ENCODE results near the gene COBL.
A peak's percentile ranks its signal among the peaks of the same experiment; 100 is the strongest.

The COBL gene

DNA sequence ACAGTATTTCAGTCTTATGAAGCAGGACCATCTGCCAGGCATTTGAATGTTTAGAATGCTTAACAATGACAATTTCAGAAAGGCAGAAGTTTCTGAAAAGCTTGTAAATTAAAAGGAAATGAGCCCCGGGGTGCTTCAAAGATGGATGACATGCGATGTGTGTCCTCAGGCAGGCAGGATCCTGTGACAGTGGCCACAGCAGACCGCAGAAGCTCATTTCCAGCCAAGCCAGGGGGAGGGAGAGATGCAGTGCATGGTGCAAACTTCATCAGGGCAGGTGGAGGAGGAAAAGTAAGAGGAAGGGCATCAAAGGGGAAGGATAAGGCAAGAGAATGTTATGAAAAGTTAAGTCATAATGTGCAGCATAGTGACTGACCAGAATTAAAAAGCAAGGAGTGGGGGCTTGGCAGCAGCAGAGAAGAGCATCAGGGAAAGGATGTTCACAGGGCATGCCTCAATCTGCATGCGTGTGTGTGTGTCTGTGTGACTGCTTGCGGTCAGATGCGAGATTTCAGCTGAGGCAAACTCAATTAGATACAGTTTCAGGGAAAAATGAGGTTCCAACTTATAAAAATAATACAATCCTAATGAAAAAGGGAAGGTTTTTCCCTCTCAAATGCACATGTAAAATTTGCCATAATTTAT, 173.7 kb downstream of the COBL start:
- DNase-seq (ENCODE audit: low spot score): no peak

DNA sequence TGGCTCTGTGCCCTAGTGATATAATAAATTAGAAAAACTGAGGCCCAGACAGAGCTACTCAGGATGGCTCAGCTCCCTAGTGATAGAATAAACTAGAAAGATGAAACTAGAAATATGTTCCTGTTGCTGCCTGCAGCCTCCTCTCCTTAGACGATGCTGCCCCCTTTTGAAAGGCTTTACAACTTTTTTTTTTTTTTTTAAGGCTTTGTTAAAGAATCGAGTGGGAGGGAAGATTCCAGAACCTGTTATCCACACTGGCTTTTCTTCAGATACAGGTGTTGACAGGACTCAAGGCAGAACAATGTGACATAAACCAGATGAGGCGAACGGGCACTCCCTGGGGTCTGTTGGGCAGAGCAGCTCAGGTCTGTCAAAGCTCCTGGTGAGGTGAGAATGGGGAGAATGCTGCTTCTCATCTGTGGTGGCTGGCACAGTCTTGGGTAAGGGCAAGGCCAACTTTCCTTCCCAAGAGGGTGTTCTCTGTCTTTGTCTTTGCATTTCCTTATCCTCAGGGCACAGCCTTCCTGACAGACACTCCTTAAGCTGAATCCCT, 175.1 kb downstream of the COBL start:
- peak; percentile 7 for DNase-seq (ENCODE audit: low spot score)

GRCh38 chr7:51140199-51141164, 176.1 kb downstream of the COBL start:
- DNase-seq (ENCODE audit: low spot score): no peak

DNA sequence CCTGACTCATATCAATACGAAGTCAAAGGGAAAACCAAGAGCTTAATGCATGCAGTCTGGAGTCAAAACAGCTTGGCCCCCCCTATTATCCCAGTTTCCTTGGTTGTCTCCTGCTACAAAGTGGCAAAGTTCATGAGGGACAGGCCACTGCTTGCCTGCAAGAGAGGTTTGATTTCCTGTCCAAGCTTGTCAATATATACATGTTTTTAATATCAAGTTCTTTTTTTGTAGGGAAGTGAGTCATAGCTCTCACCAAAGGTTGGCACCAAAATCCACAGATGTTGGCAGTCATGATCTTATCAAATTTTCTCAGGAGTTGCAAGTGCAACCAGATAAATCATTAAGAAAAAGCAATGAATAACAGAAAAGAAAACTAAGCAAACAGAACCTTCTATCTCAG, 176.8 kb downstream of the COBL start:
- DNase-seq (ENCODE audit: low spot score): no peak

DNA sequence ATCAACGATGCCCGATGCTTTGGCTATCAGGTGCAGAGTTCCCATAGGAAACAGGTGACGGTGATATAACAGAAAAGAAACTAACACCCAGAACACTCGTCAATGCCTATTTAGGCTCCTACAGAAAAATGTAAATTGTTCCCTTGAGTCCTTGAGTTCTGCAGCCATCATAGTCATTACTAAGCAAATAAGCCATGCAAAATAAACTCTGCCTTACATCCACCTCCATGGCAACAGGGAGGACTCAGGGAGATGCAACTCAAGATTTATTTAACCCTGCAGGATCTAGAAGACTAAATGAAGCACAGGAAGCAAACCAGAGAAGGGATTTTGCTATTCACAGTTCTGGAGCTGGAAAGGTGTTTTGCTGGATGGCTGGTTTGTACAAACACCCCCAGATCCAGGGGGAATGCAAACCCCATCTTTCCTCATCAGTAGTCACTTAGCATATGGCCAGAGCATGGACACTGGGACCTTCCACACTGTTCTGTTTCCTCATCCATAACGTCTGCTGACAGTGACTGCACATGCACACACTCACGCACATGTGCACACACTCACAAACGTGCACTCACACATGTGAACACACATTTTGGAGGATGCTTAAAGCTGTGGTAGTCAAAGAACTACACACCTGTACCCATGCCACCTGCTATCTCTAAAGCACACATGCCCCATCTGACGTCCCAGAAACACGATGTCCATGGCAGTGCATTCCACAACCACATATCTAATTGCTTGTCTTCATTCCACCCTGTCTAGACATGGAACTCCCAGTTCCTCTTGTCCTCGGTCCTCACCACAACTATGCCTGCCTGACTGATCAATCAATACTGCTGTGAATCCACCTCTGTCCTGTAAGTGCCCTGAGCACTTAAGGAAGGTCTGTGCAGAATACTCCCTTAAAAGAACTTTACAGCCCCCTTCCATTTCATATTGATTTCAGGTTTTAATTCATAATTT, 178.2 kb downstream of the COBL start:
- DNase-seq (ENCODE audit: low spot score): no peak

- DNase-seq (ENCODE audit: low spot score): no peak
These were observed 181.0 kb downstream of the COBL start for GRCh38 chr7:51135576-51135975.

- no peak for DNase-seq (ENCODE audit: low spot score)
These were observed 182.6 kb downstream of the COBL start for GRCh38 chr7:51134013-51134441.

DNA sequence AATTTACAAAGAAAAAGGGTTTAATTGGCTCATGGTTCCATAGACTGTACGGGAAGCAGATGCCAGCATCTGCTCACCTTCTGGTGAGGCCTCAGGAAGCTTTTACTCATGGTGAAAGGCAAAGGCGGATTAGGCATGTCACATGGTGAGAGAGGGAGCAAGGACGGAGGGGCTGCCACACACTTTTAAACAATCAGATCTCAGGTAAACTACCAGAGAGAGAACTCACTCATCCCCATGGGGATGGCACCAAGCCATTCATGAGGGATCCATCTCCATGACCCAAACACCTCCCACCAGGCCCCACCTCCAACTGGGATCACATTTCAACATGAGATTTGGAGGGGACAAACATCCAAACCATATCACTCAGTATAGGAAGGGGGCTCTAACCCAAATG, 183.9 kb downstream of the COBL start:
- no peak for DNase-seq (ENCODE audit: low spot score)

GRCh38 chr7:51129527-51130472, 186.8 kb downstream of the COBL start:
- DNase-seq (ENCODE audit: low spot score): no peak

DNA sequence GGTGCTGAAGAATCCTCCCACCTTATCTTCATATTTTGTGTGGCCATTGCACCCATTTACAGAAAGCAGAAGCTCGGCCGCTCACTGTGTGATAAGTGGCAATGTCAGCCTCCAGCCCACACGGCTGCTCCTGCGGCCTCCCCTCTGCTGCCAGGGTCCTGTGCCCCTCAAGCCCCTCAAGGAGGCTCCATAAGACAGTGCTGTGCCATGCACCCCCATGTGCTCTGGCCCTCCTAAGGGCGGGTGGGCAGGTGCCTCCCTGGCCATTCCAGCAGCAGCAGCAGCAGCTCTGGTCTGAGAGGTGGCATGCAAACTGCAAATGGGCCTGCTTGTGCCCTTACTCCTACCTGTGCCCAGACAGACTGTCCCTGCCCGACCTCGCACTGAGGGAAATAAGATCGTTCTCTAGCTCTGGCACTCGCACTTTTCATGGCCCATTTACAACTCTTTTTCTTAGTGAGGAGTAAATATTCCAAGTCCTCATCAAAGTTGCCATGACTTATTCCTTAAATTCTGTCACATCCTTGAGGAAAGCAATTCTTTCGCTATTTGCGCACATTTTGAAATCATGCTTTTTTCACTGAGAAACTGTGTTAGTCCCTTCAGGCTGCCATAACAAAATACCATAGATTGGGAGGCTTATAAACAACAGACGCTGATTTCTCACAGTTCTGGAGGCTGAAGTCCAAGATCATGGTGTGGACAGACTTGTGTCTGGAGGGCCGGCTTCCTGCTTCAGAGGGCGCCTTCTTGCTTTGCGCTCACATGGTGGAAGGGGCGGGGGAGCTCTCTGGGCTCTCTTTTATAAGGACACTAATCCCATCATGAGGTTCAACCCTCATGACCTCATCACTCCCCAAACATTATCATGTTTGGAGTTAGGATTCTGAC, 187.8 kb downstream of the COBL start:
- no peak for DNase-seq (ENCODE audit: low spot score)

DNA sequence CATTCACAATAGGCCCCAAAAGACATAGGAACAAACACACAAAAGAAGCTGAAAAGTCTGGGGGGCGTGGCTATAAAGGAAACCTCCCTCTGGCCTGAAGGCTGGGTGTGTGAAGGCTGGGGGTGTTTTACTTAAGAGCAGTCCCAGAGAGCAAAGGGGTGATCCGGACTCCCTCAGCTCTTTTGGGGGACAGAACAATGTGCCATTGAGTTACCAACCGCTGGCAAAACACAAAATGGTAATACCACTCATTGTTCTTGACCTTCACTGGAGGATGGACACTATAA, 189.0 kb downstream of the COBL start:
- no peak for DNase-seq (ENCODE audit: low spot score)

GRCh38 chr7:51126813-51127617, 189.6 kb downstream of the COBL start:
- no peak for DNase-seq (ENCODE audit: low spot score)

DNA sequence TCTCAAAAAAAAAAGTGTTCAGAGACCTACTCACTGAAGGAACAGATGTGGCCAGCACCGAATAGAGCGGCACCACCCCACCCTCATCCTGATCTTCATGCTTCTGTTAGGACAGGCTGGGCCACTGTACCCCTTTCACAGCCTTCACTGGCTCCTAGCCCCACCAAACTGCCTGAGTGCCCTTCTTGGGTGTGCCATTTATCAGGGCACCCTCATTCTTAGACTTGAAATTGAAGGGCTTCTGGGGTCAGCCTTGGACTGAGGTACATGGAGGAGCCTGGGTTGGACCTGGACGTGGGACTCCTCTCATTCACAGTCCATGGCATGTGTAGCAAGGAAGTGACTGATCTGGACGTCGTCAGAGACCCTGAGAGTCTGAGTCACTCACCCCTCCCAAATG, 190.3 kb downstream of the COBL start:
- no peak for DNase-seq (ENCODE audit: low spot score)

DNA sequence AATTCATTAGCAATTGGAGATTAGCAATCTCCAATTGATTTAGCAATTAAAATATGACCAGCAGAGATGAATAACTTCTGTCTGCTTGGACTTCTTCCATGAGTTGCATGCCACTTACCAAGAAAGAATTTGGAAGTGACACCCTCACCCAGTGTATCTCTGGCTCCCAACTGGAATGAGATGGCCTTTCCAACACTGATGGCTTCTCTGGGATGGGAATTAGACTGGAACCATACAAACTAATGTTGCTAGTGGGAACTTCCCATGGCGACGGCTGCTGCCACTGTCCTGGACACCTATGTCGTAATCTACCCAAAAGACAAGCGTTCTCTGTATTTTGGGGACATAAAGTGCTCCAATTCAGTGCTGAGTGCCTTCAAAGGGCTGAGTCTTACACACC, 192.3 kb downstream of the COBL start:
- no peak for DNase-seq (ENCODE audit: low spot score)

DNA sequence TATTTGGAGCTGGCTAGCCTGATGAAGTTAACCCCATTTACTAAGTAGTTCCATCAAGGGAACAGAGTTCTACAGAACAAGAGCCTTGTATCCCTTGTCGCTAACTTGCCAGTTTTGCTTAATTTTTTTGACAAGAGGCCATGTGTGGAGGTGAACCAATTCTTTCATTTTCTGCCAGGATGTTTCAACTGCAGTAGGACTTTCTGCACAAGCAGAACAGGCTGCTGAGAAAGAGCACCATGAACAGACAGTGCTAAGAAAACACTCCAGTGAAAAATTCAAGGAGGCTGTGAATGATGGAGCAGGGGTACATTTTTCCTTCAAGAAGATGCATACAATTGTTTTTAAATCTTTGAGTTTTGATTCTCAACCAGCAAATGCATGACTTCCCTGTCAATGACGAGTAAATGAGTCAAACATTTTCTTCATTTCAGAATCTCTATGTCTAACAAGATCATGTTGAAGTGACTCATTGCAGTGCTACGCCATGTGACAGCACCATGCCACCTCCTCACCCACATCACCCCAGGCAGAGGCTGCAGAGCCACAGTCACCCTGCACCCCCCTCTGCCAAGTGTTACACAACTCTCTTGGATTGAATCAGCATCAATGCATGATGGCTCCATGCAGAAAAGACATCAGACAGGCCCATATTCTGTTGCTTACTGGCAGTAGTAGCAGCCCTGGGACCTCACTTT, 193.1 kb downstream of the COBL start:
- peak; percentile 96 for DNase-seq (ENCODE audit: low spot score)

- no peak for DNase-seq (ENCODE audit: low spot score)
These were observed 194.6 kb downstream of the COBL start for GRCh38 chr7:51121931-51122425.

DNA sequence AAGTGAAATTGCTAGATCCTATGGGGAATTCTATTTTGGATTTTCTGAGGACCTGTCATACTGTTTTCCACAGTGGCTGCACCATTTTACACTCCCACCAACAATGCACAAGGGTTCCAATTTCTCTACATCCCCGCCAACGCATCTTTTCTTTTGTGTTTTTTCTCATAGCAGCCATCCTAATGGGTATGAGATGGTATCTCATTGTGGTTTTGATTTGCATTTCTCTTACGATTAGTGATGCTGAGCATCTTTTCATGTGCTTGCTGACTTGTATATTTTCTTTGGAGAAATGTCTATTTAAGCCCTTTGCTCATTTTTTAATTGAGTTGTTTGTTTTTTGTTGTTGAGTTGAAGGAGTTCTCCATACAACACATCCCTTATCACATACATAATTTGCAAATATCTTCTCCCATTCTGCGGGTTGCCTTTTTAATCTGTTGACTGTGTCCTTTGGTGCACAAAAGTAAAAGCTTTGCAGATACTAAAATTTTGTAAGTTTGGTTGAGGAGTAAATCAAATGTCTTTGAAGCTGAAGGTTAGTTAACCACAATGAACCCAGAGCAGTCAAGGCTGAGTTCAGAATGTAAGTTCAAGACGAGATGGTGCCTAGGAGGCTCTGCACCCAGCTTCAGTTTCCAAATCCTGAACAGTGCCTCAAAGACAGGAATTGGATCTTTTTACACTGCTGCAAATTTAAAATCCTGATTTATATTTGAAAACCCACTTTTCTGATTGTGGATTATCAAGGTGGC, 195.4 kb downstream of the COBL start:
- no peak for DNase-seq (ENCODE audit: low spot score)

DNA sequence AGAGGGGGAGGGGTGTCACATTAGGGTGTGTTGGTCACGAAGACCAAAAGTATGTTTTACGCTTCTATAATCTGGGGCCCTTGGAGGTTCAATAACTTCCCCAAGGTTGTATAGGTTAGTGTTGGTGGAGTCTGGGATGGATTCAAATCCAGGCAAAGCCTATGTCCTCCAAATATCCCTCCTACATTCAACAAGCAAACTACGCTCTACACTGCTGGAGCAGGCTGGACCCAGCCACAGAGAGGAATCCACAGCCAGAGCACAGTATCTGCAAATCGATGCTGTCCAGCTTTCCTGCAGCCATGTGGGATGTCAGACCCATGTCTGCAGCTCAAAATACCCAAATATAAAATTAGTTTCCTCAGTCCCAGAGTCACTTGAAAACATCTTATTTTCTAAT, 198.0 kb downstream of the COBL start:
- DNase-seq (ENCODE audit: low spot score): no peak
